ENCODE measurements around the gene ADAMTS12. TPM values are rescaled to one million over a fixed set of nuclear protein-coding genes. Genes with fewer than 3 reads are reported as not detected.

The ADAMTS12 gene, protein sequence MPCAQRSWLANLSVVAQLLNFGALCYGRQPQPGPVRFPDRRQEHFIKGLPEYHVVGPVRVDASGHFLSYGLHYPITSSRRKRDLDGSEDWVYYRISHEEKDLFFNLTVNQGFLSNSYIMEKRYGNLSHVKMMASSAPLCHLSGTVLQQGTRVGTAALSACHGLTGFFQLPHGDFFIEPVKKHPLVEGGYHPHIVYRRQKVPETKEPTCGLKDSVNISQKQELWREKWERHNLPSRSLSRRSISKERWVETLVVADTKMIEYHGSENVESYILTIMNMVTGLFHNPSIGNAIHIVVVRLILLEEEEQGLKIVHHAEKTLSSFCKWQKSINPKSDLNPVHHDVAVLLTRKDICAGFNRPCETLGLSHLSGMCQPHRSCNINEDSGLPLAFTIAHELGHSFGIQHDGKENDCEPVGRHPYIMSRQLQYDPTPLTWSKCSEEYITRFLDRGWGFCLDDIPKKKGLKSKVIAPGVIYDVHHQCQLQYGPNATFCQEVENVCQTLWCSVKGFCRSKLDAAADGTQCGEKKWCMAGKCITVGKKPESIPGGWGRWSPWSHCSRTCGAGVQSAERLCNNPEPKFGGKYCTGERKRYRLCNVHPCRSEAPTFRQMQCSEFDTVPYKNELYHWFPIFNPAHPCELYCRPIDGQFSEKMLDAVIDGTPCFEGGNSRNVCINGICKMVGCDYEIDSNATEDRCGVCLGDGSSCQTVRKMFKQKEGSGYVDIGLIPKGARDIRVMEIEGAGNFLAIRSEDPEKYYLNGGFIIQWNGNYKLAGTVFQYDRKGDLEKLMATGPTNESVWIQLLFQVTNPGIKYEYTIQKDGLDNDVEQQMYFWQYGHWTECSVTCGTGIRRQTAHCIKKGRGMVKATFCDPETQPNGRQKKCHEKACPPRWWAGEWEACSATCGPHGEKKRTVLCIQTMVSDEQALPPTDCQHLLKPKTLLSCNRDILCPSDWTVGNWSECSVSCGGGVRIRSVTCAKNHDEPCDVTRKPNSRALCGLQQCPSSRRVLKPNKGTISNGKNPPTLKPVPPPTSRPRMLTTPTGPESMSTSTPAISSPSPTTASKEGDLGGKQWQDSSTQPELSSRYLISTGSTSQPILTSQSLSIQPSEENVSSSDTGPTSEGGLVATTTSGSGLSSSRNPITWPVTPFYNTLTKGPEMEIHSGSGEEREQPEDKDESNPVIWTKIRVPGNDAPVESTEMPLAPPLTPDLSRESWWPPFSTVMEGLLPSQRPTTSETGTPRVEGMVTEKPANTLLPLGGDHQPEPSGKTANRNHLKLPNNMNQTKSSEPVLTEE (N-terminal part only)
- total RNA-seq, result 1 to 10 TPM in 1 of 2 donors, under 1 TPM in 1; 1.00 to 1.0 TPM

DNA sequence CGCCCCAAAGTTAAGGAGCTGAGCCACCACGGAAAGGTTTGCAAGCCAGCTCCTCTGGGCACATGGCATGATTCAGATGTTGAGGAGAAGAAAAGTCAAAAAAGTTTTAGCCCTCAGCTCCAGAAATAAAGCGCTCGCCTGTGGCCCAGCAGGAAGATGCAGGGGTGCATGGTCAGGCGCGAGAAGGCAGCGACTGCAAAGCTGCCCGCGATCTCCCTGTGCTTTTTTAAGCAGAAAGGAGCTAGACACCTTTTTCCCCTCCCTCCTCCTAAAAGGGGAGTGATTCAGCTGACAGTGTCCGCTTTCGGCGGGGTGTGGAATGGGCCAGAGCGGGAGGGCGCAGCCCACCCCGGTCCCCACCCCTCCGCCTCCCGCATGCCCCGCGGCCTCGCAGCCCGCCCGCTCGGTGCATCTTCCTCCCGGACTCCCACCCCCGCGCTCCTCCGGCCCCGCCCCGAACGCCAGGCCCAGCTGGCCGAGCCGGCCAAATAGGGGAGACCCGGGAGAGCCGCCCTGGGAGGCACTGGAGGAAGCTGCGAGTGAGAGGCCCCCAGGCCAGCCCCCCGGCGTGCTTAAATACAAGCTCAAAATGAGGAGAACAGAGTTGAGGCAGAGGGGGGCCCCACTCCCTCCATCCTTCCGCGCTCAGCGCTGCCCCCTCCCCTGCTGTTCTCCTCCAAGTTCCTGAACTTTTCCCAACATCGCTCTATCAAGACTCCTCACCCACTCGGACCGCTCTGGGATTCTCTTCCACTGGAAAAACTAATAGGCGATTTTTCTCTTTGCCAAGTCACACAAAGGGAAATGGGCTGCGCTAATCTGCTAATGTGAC lies at the start of gene ADAMTS12:
Gene ADAMTS12, minus strand, starts transcription at position 203 of the 832 bp plus-strand sequence. Its CDS starts 134 bp downstream, at position 69.

DNA sequence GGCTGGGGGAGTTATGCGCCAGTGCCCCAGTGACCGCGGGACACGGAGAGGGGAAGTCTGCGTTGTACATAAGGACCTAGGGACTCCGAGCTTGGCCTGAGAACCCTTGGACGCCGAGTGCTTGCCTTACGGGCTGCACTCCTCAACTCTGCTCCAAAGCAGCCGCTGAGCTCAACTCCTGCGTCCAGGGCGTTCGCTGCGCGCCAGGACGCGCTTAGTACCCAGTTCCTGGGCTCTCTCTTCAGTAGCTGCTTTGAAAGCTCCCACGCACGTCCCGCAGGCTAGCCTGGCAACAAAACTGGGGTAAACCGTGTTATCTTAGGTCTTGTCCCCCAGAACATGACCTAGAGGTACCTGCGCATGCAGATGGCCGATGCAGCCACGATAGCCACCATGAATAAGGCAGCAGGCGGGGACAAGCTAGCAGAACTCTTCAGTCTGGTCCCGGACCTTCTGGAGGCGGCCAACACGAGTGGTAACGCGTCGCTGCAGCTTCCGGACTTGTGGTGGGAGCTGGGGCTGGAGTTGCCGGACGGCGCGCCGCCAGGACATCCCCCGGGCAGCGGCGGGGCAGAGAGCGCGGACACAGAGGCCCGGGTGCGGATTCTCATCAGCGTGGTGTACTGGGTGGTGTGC lies 44.7 kb upstream of the ADAMTS12 start, which contains the start of gene RXFP3:
Gene RXFP3, plus strand, starts transcription at position 6 of the 636 bp plus-strand sequence. Its CDS starts 355 bp downstream, at position 361.

Small RNA genes lying within 50 kb of the gene (small RNA-seq; reads per million reads assigned to genes)
- gene RNU6-923P, result 0 reads per million in 2 donors

Other genes with a start within 250 kb of the ADAMTS12 start
- gene RXFP3, start 44.4 kb upstream of the ADAMTS12 start, total RNA-seq, result not detected
- 100 to 1,000 TPM; 114 to 209 TPM for gene SLC45A2, start 92.7 kb upstream of the ADAMTS12 start, total RNA-seq
- gene AMACR, start 116.1 kb upstream of the ADAMTS12 start, total RNA-seq, result 10 to 100 TPM; 11.0 to 21.0 TPM
- under 1 TPM; 0.33 to 0.34 TPM for gene C1QTNF3, start 151.2 kb upstream of the ADAMTS12 start, total RNA-seq